ENCODE results near the gene APBB1IP.
A peak's percentile ranks its signal among the peaks of the same experiment; 100 is the strongest.
"Not testable (repeated sequence)": the region's sequence is repeated elsewhere in the genome, so short reads cannot be mapped to it uniquely, and the experiment has no call there.

Gene APBB1IP

DNA sequence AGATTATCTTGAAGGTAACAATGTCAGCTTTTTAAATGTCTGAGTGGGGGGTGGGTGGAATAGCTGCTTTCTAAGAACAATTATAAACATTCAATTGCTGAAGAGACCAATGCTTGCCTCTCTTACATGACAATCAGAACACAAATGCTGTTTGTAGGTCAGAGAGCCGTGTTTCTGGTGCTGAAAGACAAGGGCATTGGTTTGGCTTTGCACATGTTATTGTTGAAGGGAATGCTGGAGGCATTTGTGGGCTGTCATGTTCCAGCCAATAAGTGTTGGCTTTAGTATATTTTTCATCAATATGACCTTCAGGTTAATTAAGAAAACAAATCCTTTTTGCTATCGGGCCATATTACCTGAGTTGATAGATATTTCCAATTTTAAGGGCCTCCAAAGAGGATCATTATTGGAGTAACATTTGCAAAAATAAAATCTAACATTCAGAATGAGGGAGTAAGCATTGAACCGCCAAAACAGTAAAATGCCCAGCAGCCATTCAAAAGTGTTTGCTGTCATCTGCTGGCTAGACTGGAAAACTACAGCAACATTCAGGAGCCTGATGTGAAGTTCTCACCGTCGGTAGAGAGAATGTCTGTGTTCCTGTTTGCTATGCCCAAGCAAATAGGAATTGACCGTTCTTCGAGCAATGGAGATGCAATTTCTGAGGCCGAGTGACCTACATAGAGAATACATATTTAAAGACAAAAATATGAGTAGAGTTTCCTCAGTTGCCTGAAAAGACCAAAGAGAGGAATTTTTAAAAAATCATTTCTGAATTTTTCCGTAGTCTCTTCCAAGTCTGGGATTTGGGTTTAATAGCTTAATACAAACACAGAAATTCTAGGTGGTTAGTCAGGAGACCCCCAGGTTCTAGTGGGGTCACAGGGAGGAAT lies 118.9 kb downstream of the APBB1IP start:
- ATAC-seq (no peak), DNase-seq (no peak)

DNA sequence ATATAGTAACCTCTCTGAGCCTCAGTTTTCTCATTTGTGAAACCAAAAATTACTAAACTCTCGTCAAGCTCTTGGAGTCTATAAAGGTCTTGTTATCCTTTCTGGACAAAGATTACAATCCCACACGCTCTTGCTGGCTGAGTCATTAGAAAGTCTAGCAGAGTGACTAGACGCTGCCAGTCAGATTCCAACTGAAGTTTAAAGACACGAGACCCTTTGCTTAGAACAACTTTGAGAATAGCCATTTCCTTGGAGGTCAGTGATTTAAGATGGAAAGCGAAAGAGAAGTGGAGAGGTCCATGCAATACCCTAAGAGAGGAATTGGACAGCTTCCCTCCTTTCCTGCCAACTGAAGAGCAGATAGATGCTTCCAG lies 119.5 kb downstream of the APBB1IP start:
- DNase-seq (no peak), ATAC-seq (no peak)

DNA sequence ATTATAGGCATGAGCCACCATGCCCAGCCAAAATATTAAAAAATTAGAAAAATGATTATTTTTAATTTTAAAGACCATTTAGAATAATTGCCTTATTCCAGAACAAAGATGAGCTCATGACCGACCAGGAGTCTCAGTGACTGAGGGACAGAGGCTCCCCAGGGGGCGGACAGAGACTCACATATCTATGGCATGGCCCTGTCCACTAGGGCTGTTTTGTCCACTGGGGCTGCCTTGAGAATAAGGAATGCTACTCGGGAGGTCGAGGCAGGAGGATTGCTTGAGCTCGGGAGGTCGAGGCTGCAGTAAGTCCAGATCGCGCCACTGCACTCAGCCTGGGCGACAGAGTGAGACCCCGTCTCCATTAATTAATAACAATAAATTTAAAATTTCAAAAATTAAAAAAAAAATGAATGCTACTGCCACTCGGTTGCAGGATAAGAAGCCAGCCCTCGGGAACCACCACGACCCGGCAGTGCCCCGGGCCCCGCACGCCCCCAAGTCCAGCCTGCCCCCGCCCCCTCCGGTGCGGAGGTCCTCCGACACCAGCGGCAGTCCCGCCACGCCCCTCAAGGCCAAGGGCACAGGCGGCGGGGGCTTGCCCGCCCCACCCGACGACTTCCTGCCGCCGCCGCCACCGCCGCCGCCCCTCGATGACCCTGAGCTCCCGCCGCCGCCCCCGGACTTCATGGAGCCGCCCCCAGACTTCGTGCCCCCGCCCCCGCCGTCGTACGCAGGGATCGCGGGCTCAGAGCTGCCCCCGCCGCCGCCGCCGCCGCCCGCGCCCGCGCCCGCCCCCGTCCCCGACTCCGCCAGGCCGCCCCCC lies 128.6 kb downstream of the APBB1IP start:
- no peak for ATAC-seq
- DNase-seq: no peak

DNA sequence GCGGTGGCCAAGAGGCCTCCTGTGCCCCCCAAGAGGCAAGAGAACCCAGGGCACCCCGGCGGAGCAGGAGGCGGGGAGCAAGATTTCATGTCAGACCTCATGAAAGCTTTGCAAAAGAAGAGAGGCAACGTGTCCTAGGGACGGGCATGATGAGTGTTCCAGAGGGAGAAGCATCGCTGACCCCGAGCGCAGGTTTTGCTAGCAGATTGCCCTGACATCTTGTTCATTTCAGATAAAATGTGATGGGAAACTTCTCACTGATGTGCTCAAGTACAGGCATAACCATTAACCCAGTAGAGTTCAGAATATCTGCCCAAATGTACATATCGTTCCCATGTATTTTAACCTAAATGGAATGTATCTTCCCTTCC lies 129.2 kb downstream of the APBB1IP start:
- ATAC-seq: no peak
- DNase-seq: no peak

DNA sequence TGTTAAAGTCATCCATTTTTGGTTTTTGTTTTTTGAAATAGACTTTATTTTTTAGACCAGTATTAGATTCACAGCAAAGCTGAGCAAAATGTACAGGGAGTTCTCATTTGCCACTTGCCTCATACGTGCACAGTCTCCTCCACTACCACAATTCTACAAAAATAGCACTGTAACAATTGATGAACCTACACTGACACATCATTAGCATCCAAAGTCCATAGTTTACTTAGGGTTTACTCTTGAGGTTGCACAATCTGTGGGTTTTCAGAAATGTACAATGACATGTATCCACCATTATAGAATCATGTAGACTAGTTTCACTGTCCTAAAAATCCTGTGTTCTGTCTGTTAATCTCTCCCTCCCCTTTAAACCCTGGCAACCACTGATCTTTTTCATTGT lies 133.5 kb downstream of the APBB1IP start:
- ATAC-seq: peak; percentile 32
- DNase-seq: no peak

DNA sequence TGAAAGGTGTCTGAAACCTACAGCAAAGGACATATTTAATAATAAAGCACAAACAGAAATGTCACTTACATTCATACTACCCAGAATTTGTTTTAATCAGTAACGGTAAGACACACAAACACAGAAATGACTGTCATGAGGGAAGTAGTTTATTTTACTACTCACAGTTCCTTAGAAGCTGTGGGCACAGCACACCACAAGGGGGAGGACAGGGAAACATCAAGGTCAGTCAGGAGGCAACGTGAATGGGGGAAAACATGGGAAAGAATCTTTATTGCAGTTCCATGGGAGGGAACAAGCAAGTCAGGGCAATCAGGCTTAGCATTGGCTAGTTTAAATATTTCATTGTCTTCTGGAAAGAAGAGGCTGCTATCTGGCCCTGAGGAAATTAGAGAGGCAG lies 135.5 kb downstream of the APBB1IP start:
- ATAC-seq: no peak

DNA sequence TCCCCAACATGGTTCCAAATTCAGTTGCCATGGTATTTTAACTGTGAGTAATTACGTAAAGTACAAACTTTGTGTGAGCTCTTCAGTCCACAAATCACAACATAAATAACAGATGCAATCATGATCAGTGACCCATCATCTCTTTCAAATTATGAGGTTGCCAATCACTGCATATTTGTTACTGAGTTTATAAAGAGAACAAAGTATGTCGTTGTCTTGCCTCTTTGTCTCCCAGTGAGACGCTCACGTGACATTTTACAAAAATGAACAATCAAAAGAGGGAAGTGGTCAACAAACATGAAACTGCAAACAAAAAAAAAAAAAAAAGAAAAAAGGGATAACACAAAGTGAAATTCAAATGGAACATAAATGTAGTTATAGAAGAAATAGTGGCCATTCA lies 136.6 kb downstream of the APBB1IP start:
- no peak for ATAC-seq
- DNase-seq: no peak

More for the DNA sequence above, 135.5 kb downstream of the APBB1IP start:
- DNase-seq: no peak

DNA sequence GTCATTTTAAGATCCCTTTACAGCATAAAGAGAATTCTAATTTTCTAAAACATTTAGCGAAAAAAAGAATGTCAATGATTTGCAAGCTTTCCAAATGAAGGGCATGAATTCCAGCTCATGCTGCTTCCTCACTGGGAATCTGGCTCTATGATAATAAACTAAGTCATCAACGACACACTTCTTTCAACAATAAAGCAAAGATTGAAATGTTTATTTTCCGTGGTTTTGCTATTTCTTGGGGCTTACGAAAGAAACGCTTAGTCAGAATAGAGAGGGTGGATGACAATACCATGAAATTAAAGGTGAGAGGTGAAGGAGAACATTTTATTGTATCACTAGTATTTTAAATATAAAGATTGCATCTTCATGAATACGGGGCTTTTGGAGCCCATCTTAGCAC lies 140.2 kb downstream of the APBB1IP start:
- not testable (repeated sequence) for DNase-seq, ATAC-seq

DNA sequence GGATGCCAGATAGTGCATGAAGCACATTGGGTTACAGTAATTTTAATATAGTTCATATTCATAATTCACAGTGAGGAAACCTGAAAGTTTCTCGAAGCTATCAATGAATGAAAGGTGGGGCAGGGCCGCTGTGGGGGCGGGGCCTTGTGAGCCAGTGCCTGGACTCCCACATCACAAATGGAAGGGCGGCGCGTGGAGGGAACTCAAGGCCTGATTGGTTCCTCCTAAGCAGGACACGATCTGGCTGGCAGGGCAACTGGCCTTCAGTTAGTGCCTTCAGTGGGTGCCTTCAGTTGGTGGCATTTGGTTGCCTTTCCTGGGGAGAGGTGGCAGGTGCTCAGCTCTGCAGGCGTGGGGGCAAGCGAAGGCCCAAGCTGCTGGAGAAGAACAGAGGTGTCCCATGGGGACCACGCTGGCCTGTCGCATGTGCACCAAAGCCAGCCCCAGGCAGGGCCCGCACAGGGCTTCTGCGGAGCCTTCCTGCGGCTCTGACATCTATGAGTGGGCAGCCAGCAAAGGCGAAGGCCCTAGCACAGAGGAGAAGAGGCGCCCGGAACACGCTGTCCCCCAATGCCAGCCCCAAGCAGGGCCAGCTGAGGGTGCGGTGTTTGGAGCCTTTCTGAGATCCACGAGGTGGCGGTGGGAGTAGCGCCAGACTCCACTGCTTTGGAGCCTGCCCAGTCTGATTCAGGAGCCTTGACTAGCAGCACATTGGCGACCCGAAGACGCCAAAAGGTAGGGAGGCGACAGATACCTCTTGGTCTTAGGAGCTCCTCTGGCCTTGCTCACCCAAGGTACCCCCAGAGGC lies 141.3 kb downstream of the APBB1IP start:
- ATAC-seq (no peak), DNase-seq (no peak)

DNA sequence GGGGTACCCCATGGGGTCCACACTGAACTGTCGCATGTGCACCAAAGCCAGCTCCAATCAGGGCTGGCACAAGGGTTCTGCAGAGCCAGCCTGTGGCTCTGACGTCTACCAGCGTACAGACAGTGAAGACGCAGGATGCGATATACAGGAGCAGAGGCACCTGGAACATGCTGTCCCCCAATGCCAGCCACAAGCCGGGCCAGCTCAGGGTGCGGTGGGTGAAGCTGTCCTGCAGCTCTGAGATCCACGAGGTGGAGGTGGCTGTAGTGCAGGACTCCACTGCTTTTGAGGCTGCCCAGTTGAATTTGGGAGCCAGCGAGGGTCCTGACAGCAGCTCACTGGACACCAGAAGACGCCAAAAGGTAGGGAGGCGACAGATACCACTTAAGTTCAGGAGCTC lies 148.1 kb downstream of the APBB1IP start:
- DNase-seq: no peak
- ATAC-seq: no peak

DNA sequence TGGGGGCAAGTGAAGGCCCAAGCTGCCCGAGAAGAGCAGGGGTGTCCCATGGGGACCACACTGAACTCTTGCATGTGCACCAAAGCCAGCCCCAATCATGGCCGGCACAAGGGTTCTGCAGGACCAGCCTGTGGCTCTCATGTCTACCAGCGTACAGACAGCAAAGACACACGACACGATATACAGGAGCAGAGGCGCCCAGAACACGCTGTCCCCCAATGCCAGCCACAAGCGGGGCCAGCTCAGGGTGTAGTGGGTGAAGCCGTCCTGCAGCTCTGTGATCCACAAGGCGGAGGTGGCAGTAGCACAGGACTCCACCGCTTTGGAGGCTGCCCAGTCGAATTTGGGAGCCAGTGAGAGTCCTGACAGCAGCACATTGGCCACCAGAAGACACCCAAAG lies 150.5 kb downstream of the APBB1IP start:
- DNase-seq (no peak), ATAC-seq (no peak)

DNA sequence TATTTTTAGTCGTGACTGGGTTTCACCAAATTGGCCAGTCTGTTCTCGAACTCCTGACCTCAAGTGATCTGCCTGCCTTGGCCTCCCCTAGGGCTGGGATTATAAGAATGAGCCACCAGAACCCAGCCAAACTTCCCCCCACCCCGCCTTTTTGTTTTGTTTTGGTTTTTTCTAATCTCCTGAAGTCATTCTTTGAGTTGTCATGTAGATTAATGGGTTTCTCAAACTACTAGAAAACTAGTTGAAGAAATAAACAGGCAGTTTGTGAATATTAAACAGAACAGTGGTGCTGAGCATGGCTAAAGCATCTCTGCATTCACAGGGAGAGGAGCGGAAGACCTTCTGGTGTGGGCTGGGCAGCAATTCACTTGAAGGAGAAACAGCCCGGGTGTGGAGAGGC lies 151.7 kb downstream of the APBB1IP start:
- DNase-seq, ATAC-seq: not testable (repeated sequence)

DNA sequence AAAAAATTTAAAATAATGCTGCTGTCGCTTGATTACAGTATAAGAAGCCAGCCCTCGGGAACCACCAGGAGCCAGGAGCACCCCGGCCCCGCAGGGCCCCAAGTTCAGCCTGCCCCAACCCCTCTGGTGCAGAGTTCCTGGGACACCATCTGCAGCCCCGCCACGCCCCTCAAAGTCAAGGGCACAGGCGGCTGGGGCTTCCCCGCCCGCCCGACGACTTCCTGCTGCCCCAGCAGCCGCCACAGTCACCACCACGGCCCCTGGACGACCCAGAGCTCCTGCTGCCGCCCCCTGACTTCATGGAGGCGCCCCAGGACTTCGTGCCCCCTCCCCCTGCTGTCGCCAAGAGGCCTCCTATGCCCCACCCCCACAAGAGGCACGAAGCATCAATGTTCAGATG lies 155.8 kb downstream of the APBB1IP start:
- DNase-seq (no peak), ATAC-seq (no peak)

DNA sequence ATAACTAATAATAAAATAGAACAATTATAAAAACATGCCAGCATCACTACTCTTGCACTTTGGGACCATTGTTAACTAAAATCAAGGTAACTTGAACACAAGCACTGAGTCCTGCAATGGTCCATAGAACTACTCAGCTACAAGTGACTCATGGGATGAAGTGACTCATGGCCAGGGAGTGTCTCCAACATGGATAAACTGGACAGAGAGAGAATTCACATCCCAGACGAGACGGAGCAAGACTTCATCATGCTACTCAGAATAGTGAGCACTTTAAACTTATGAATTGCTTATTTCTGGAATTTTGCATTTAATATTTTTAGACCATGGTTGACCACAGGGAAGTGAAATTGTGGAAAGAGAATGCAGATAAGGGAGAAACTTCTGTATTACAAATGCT lies 165.1 kb downstream of the APBB1IP start:
- ATAC-seq, DNase-seq: not testable (repeated sequence)

DNA sequence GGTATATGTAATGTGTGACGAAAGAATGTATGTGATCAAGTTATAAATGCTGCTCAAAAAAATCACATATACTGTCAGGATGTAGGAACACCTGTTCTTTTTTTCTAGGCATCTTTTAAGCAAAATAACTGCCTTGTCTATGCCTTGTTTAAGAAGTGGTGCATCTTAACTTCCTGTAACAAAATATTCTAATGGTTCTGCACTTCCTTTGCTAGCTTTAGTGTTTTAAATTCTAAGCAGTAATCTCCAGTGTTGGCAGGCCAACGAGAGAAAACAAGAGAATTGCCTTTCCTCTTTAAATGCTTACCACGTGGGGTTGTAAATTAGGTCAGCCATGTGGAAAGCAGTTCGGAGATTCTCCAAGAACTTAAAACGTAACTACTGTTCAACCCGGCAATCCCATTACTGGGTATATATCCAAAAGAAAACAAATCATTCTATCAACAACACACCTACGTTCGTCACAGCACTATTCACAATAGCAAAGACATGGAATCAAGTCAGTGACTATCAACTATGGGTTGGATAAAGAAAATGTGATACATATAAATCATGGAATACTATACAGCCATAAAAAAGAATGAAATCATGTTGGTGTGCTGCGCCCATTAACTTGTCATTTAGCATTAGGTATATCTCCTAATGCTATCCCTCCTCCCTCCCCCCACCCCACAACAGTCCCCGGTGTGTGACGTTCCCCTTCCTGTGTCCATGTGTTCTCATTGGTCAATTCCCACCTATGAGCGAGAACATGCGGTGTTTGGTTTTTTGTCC lies 166.4 kb downstream of the APBB1IP start:
- DNase-seq, ATAC-seq: not testable (repeated sequence)

DNA sequence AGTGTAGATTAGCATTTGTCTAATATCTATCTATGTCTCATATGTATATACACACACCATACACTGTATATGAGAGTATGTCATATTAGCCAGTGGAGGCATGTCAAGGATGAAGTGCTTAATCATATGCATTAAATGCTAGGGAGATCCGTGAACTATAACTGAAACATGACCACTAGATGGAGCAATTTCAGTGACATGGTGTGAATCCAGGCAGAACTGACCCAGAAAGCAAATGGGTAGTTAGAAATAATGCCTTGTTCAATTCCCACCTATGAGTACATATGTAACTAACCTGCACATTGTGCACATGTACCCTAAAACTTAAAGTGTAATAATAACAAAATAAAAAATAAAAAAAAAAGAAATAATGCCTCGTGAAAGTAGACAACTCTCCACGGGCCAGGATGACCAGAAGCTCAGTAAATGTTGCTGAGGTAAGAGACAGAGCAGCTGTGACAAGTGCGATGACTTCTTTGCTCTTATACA lies 168.3 kb downstream of the APBB1IP start:
- peak; percentile 86 for ATAC-seq
- not testable (repeated sequence) for DNase-seq

DNA sequence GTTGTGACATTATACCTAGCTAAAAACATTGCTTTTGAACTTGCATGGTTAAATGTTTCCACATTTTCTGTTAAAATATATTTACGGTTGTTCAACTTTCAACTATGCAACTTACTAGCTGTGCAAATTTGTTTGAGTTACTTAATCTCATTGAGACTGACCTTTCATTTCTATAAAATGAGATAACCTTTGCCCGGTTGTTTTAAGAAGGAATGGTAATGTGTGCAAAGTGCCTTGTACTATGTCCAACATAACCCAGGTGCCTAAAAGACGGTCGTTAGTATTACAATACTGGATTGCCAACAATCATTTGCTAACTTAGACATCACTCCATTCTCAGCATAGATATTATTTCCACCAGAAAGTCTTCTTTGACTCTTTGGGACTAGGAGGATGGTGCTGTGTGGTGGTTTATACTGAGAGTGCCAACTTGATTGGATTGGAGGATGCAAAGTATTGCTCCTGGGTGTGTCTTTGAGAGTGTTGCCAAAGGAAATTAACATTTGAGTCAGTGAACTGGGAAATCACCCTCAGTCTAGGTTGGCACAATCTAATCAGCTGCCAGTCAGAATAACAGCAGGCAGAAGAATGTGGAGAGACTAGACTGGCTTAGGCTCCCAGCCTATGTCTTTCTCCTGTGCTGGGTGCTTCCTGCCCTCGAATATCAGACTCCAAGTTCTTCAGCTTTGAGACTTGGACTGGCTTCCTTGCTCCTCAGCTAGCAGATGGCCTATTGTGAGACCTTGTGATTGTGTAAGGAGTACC lies 174.2 kb downstream of the APBB1IP start:
- no peak for ATAC-seq
- no peak for DNase-seq

Data from stimulated activated naive CD8-positive, alpha-beta T cell treated with anti-CD3 and anti-CD28 coated beads, Interleukin-15, Interleukin-2, amounts not matched to agents 100 U/mL and 50 U/mL, for 24 hours (primary cell).